HG02938 (cell line): ENCODE data around the gene SLC16A13.
"Not testable (repeated sequence)": the region's sequence is repeated elsewhere in the genome, so short reads cannot be mapped to it uniquely, and the experiment has no call there.

Experiments
- ATAC-seq: cut with Tn5 transposase; IDR thresholded peaks from one replicate; pipeline ENCODE4 v1.9.1; 2021; ENCODE audit warnings: mild to moderate bottlenecking, moderate library complexity; ENCODE audit not compliant: unreplicated experiment

Gene SLC16A13

GRCh38 chr17:7060165-7060891 lies 24.5 kb downstream of the SLC16A13 start:
- ATAC-seq: no peak

- ATAC-seq: no peak
These were observed 27.8 kb downstream of the SLC16A13 start for GRCh38 chr17:7063518-7064094.

GRCh38 chr17:7064261-7064660 lies 28.4 kb downstream of the SLC16A13 start:
- ATAC-seq: no peak

- no peak for ATAC-seq
These were observed 31.4 kb downstream of the SLC16A13 start for GRCh38 chr17:7067198-7067597.

GRCh38 chr17:7068268-7068667 lies 32.5 kb downstream of the SLC16A13 start:
- ATAC-seq: no peak

DNA sequence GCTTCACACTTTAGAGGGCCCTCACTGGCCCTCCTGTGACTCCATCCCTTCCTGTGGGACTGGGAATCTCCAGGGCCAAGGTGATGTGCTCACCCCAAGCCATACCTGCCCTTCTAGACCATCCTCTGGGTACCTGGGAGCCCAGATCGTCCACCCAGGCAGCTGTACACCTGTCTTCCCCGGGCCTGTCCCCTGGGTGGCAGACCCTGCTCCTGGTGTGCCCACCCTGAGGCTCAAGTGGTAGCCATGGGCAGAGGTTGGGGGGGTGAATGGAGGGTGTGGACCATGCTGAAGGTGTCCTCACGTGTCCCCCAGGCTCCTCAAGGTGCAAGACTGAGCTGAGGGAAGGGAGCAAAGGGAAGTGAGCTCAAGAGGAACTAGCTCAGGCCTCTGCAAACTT lies 34.9 kb downstream of the SLC16A13 start:
- ATAC-seq: no peak

DNA sequence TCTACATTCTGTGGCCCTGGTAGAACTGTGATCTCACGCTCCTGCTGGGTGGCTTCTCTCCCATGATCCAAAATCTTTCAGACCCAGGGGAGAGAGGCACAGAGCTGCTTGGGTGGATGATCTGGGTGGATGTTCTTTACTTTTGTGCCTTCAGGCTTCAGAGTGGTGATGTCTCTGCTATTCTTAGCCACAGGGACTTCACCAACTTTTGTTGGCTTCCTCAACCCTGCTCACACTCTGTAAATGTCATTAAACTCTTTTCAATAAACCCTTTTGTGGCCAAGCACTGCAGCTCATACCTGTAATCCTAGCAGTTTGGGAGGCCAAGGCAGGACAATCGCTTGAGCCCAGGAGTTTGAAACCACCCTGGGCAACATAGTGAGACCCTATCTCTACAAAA lies 36.6 kb downstream of the SLC16A13 start:
- ATAC-seq: no peak

GRCh38 chr17:7074931-7075330 lies 39.1 kb downstream of the SLC16A13 start:
- no peak for ATAC-seq

DNA sequence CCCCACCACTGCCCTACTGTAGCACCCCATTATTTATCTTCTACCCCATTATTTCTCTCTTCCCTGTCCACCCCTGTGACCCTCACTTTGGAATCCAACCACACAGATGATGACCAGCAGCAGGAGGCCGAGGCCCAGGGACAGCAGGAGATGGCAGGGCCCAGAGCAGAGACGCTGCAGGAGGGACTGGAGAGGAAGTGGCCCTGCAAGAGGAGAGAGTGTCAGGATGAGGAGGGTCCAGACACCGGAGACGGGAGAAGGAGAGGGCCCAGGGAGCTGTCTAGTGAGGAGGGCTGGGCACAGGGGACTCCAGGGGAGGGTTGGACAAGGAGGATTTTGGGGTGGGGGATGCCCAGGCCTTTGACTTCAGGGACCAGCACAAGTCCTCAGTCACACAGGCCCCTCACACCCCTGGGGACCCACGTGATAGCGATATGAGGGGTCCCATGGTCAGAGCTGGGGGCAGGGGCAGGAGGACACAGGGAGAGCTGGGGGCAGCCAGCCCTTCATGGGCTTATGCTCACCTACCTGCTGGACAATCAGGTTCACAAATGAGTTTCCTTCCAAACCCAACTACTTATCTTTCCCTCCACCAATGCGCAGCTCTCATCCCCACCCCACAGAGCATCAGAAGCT lies 42.2 kb downstream of the SLC16A13 start:
- ATAC-seq: no peak

GRCh38 chr17:7078711-7079110 lies 42.9 kb downstream of the SLC16A13 start:
- ATAC-seq: no peak

DNA sequence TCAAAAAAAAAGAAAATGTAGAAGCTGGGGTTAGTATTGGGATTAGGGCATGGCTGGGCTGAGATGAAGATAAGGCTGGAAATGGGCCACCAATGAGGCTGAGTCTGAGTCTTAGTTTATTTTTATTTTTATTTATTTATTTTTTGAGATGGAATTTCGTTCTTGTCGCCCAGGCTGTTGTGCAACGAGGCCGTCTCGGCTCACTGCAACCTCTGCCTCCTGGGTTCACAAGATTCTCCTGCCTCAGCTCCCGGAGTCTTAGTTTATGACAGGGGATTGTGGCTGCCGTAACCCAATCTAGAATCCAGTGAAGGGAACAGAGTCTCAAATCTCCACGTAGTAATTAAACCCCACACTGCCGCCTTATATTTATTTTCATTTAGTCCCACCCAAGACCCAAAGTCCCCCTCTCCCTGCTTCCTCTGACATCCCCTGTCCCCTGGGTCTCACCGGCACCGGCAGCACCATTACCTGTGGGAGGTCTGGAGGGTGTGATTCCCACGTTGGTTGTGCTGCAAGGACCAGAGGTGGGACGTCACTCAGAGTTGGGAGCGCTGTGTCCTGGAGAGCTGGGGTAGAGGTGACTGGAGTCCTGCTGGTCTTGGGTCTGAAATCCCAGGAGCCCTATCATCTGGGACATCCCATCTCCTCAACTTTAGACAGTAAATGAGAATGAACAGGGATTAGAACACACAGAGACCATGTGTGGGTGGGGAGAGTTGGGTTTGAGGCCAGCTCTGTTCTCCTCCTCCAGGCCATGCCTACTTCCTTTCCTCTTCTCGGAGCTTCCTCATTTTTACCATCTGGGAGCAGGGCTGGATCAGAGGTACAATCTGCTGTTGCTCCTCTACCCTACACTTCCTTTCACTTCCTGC lies 44.0 kb downstream of the SLC16A13 start, which contains the start of gene CLEC10A:
Gene CLEC10A (minus strand): TSS at position 671 of the 875 bp plus-strand sequence. CDS start 1,439 bp downstream, outside the sequence.
- ATAC-seq: no peak

- ATAC-seq: no peak
These were observed 44.7 kb downstream of the SLC16A13 start for GRCh38 chr17:7080456-7081041.

DNA sequence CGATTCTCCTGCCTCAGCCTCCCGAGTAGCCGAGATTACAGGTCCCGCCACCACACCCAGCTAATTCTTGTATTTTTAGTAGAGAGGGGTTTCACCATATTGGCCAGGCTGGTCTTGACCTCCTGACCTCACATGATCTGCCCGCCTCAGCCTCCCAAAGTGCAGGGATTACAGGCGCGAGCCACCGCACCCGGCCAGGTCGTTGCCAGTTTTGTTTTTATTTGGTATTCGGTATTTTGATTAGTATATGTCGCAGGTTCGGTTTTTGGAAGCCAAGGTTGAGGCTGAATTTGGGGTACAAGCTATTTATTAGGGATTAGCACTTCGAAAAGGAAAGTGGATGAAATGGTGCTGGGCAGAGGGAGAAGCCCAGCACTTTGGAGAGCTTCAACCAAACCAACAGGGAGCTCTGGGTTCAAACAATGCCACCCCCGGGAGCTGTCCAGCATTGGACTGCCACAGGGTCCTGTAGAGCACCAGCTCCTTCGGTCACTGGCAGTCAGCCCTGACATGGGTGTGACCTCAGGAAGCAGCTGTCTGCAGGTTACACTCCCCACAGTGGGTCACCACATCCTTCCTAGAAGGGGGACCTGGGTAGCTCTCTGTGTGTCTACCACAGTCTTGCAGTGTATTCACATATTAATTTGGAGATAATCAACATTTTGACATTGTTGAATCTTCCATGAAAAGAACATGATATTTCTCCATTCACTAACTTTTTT lies 45.7 kb downstream of the SLC16A13 start:
- no peak for ATAC-seq

GRCh38 chr17:7083592-7083991 lies 47.8 kb downstream of the SLC16A13 start:
- no peak for ATAC-seq

DNA sequence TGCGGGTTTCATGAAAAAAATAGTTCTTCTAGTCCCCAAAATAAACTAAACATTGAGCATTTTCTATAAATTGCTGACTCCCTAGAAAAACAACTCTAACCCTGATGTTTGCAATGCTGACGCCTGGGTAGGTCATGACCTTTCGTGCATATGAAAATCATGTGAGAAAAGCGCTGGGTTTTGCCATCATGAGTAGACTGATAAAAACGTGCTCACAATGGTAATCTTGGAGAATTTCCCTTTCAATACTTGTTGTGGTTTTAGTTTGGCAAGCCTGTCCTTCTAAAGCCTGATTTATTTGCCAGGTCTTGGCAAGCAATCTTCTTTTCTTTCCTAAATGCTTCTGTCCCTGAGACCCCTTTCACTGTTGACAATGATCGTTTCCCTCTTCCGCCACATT lies 48.3 kb downstream of the SLC16A13 start:
- no peak for ATAC-seq

DNA sequence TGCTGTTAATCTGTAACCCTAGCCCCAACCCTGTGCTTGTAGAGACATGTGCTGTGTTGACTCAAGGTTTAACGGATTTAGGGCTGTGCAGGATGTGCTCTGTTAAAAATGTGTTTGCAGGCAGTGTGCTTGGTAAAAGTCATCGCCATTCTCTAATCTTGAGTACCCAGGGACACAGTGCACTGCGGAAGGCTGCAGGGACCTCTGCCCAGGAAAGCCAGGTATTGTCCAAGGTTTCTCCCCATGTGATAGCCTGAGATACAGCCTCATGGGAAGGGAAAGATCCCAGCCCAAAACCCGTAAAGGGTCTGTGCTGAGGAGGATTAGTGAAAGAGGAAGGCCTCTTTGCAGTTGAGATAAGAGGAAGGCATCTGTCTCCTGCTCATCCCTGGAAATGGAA lies 52.6 kb downstream of the SLC16A13 start:
- not testable (repeated sequence) for ATAC-seq

DNA sequence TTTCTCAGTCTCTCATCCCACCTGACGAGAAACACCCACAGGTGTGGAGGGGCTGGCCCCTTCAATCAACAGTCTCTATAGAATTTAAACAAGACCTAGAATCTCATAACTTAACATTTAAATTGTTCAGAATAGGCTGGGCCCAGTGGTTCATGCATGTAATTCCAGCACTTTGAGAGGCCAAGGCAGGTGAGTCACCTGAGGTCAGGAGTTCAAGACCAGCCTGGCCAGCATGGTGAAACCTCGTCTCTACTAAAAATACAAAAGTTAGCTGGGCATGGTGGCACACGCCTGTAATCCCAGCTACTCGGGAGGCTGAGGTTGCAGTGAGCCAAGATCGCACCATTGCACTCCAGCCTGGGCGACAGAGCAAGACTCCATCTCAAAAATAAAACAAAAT lies 53.8 kb downstream of the SLC16A13 start:
- not testable (repeated sequence) for ATAC-seq
